ENCODE results near the gene KAT6B.

GRCh38 chr10:75020168-75020567, 193.8 kb downstream of the KAT6B start:
- TF ChIP-seq ZBTB49 (tag by site-specific recombination; IDR thresholded peaks at IDR 0.05; ENCODE audit: low read depth) (no peak), CTCF (tag by site-specific recombination; IDR thresholded peaks at IDR 0.05) (no peak), PRDM10 (tag by site-specific recombination; IDR thresholded peaks at IDR 0.05) (no peak), SP2 (tag by site-specific recombination; IDR thresholded peaks at IDR 0.05) (no peak), BCL11A (tag by site-specific recombination; IDR thresholded peaks at IDR 0.05; ENCODE audit: low read depth) (no peak), ZNF488 (tag by site-specific recombination; IDR thresholded peaks at IDR 0.05) (no peak), YY1 (tag by site-specific recombination; IDR thresholded peaks at IDR 0.05) (no peak), ZNF830 (tag by site-specific recombination; IDR thresholded peaks at IDR 0.05; ENCODE audit: low read depth) (no peak), ZNF155 (tag by site-specific recombination; IDR thresholded peaks at IDR 0.05) (no peak), ZNF280C (tag by site-specific recombination; IDR thresholded peaks at IDR 0.05) (no peak), PBX3 (CRISPR knock-in tag; IDR thresholded peaks at IDR 0.05) (no peak), ZNF18 (tag by site-specific recombination; IDR thresholded peaks at IDR 0.05) (no peak), ZNF335 (tag by site-specific recombination; conservative IDR thresholded peaks at IDR 0.05) (no peak)

Measured in HEK293 (cell line).